Cardiac septum (tissue), 1 donor: ENCODE results near the gene METTL13. TPM values are rescaled to one million over a fixed set of nuclear protein-coding genes. Genes with fewer than 3 reads are reported as not detected.
"Not testable (repeated sequence)": the region's sequence is repeated elsewhere in the genome, so short reads cannot be mapped to it uniquely, and the experiment has no call there.

Source experiments
- DNase-seq: peaks from one replicate; pipeline ENCODE4 v3.0.0-alpha.2; 2020; ENCODE audit warnings: low spot score
- intact Hi-C: fragments of 100-400 bp; cut with DNase I; formaldehyde crosslinking; loops from one replicate; pipeline ENCODE4 v1.14.0; 2022
- total RNA-seq: library from RNA; stranded (reverse); fragmentation: NEBNext Ultra II Directional; extraction: Animal tissue kit (Norgen Biotek cat#: 25700); gene quantifications from one replicate; pipeline ENCODE4 v1.2.1, GENCODE V29; 2021
- donor health status: DM: no; HTN: no; CAD: no.

Gene METTL13
- total RNA-seq, 1 donor from 2014 or later = 14.4 TPM

DNA sequence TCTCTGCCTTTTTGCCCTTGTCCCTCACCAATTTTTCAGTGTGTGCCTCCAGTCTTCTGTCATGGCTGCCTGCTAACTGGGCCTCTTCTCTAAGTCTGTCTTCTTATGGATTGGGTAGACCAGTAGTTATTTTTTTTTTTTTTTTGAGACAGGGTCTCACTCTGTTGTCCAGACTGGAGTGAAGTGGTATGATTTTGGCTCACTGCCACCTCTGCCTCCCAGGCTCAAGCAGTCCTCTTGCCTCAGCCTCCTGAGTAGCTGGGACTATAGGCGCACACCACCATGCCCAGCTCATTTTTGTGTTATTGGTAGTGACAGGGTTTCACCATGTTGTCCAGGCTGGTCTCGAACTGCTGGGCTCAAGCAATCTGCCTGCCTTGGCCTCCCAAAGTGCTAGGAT lies 18.2 kb downstream of the METTL13 start:
- DNase-seq = not testable (repeated sequence)
- intact Hi-C loops = loop anchor here (10.0 kb wide), 1 partner anchor 625 kb away; the partner anchor contains the start of gene C1orf105

DNA sequence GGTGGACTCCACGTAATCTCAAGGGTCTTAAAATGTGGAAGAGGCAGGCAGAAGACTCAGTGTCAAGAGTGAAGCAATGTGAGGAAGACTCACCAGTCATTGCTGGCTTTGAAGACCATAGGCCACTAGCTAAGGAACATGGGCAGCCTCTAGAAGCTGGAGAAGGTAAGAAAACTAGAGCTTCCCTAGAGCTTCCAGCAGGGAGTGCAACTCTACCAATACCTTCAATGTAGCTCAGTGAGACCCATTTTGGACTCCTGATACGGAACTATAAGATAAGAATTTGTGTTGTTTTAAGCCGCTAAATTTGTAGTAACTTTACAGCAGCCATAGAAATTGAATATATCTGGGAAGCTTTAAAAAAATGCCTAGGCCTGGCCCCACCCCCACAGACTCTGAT lies 18.9 kb downstream of the METTL13 start:
- intact Hi-C loops = loop anchor here (10.0 kb wide), 1 partner anchor 624 kb away; the partner anchor contains the start of gene C1orf105
- DNase-seq = no peak

DNA sequence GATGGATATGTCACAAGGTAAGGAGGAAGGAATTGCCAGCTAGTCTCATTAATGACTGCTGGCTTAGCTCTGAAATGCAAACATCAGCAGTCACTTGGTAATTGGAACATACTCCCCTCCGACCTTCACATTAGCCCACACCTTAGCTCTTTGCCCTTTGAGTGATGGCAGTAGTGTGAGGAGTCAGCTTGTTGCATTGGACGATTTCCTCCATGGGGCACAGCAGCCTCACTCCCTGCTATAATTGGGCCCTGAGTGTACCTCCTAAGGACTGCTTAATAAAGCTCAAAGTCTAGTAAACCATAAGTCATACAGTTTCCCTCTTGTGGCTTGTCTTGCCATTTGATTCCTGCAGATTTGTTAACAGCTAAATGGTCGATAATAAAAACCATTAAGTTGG lies 19.4 kb downstream of the METTL13 start:
- intact Hi-C loops = loop anchor here (10.0 kb wide), 1 partner anchor 624 kb away; the partner anchor contains the start of gene C1orf105

DNA sequence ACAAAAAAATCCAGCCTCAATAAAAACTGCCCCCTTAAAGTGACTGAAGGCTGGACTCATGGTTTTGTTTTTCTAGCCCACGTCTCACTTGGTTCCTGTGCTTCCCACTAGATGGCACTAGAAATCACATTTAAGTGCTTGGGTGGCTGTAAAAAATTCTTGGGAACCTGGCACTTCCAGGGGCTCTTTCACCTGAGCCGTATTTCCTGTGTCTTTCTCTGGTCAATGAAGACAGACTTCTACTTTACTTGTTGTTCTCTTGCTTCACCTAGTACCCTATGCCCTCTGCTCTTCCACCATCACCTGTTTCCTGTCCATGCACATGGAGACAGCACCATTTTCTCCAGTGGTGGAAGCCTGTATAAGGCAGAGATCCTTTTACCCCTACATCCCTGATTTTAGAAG lies 20.0 kb downstream of the METTL13 start:
- intact Hi-C loops = loop anchor here (10.0 kb wide), 1 partner anchor 623 kb away; the partner anchor contains the start of gene C1orf105
- no peak for DNase-seq

More for the DNA sequence above, 19.4 kb downstream of the METTL13 start:
- no peak for DNase-seq

DNA sequence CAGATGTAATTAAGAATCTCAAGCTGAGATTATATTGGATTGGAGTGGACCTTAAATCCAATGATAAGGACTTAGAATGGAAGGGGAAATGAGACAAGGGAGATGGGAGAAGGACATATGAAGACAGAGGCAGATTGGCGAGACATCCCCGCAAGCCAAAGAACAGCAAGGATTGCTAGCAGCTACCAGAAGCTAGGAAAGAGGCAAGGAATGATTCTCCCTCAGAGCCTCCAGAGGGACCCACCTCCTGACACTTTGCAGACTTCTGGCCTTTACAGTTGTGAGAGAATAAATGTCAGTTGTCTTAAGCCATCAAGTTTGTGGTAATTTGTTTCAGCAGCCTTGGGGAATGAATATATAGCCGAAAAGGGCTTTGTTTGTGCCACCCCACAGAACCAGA lies 20.7 kb downstream of the METTL13 start:
- intact Hi-C loops = loop anchor here (1.0 to 10.0 kb wide), 2 partner anchors 181 to 623 kb away; partner anchors contain the start of gene C1orf105
- no peak for DNase-seq

DNA sequence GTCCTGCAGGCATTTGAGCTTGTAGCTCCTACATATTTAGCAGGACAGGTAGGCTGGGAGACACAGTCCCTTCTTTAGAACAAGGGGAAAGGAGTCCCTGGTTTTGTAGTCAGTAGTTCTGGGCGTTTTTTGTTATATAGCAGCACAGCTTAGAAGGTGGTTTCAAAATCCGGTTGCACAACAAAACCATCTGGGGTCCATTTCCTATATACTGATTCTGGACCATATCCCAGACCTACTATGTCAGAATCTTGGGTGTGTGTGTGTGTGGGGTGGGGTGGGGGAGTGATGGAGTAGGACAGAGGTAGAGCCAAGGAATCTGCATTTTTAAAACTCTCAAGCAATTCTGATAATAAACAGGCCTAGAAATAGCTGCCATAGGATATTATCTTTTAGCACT lies 21.6 kb downstream of the METTL13 start:
- DNase-seq = no peak
- intact Hi-C loops = loop anchor here (10.0 kb wide), 1 partner anchor 622 kb away; the partner anchor contains the start of gene C1orf105

DNA sequence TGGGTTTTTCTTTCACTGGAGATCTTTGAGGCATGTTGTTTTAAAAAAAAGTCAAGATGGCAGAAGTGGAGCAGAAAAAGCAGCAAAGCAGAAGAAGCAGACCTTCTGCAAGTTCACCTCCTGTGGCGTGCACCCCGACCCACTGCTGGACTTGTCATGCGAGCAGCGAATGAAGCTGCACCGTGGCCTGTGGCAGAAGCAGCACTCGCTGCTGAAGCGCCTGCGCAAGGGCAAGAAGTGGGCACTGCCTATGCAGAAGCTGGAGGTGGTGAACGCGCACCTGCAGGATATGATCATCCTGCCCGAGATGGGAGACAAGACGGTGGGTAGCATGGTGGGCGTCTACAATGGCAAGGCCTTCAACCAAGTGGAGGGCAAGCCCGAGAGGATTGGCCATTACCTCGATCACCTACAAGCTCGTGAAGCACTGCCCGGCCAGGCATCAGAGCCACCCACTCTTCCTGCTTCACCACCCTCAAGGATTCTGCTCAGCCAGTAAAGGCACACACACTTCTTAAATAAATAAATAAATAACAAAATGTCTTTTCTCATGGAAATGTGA lies 22.1 kb downstream of the METTL13 start:
- DNase-seq = no peak
- intact Hi-C loops = loop anchor here (10.0 kb wide), 1 partner anchor 621 kb away; the partner anchor contains the start of gene C1orf105

DNA sequence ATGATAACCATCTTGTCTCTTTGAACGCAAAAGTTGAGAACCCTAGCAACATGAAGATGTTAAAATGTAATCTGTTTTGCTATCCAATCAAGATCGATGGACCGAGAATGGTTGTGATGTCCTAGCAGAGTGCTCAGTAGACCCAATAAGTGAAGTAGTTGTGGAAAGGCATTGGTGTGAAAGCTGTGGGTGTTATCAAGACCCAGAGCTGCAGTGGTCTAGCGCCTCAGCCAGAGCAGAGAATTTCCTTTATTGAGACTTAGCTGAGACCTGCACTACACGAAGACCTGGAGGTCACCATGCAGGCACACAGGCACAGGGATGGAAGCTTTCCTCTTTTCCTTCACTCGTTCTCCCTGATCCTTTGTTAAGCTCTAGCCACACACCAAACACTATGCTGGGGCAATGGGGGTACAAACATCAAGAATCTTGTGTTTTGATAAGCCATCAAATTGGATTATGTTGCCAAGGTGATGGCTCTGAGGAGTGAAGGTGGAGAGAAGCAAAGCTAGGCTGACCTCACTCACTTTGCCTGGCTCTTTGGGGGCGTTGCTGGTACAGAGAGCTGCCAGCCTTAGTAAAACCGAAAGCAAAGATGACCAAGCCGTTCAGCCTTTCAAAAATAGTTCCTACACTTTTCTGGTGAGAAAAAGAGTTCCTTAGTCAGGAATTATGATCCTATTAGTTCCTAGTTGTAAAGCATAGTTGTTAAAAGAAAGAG lies 24.1 kb downstream of the METTL13 start:
- DNase-seq = no peak
- intact Hi-C loops = loop anchor here (10.0 kb wide), 1 partner anchor 619 kb away; the partner anchor contains the start of gene C1orf105

DNA sequence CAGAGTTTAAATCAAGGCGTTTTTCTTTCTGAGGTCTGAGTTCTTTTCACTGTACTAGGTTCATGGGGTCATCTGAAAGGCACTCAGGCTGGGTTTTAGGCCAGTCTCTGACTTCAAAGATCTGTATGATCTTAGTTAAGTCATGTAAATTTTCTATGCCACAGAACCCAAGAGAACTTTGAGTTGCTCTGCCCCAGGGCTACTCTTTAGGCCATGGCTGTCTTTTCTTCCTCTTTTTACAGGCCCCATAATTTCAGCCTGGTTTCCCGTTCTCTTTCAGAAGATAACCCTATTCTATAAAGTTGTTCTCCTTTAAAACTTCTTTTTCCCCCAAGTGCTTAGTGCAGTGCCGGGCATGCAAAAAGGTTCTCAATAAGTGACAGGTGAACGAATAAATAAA lies 26.1 kb downstream of the METTL13 start:
- DNase-seq = no peak
- intact Hi-C loops = loop anchor here (10.0 kb wide), 1 partner anchor 617 kb away; the partner anchor contains the start of gene C1orf105

DNA sequence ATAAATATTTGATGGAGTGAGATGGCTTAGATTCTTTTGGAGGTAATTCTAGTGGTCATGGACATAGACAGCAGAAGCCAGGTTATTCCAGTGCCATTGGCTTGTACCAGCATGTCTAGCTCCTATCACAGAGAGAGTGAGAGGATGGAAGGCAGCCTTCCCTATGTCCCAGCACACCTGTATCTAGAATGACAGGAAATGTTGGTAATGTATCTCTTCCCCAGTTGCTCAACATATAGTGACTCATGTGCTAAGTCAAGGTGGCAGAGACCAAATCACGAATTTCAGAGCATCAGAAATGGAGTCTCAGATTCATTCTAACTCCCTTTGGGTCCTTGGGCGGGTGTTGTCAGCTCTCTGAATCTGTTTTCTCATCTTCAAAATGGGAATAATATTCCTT lies 28.4 kb downstream of the METTL13 start:
- intact Hi-C loops = loop anchor here (10.0 kb wide), 1 partner anchor 615 kb away; the partner anchor contains the start of gene C1orf105
- DNase-seq = no peak

DNA sequence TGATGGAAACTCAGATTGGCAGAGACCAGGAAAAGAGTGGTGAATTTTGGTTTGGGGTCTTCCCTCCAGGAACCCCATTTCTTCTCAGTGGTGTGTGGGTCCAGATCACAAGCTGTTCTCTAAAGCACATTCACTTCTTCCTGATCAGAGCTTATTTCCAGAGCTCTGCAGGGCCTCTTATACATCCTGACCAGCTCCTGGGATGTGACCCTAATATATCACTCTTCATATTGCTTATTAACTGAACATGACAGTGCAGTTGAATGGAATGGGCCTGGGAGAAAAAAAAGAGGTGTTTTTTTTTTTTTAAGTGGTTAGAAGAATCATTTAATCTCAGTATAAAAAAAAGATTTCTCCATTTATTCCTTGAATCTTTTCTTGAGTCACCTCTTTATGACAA lies 30.2 kb downstream of the METTL13 start:
- intact Hi-C loops = no loop called here
- DNase-seq = no peak

DNA sequence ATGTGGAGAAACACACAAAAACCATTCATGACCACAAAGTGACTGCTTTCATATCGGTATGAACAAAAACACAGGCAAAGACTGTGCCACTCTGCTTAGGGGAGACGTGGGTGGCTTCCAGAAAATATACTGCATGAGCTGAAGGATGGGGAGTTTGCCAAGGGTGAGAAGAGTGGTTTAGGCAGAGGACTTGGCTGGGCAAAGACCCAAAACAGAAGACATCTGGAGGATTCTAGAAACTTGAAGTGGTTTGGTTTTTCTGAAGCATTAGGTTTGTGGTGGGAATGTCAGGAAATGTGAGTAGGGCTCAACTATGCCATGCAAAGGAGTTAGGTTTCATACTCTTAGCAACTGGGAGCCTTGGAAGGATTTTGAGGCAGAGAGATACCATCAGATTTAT lies 33.2 kb downstream of the METTL13 start:
- DNase-seq = no peak
- intact Hi-C loops = no loop called here

DNA sequence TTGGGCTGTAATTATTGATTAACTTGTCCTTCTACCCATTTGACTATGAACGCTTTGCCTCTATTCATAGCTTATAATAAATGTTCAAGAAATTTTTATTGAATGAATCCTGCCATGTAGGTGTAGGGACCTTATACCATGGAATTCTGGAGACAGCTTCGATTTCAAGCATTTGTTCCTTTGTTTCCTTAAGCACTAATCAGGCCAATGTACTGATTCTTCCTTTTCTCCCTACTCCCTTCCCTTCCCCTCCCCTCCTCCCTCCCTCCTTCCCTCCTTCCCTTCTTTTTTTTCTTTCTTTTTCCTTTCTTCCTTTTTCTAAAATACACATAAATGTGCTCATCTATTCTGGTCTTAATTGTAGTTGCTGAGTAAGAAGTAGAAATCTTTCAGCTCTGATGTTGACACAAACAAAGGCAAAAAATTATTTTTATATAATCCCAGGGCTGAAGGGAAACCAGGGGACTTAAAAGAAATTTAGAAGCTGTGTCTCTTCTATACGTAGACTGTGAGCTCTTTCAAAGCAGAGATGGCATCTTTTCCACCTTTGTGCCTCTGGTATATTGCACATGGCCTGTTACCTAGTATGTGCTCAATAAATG lies 34.9 kb downstream of the METTL13 start:
- no peak for DNase-seq
- intact Hi-C loops = no loop called here

DNA sequence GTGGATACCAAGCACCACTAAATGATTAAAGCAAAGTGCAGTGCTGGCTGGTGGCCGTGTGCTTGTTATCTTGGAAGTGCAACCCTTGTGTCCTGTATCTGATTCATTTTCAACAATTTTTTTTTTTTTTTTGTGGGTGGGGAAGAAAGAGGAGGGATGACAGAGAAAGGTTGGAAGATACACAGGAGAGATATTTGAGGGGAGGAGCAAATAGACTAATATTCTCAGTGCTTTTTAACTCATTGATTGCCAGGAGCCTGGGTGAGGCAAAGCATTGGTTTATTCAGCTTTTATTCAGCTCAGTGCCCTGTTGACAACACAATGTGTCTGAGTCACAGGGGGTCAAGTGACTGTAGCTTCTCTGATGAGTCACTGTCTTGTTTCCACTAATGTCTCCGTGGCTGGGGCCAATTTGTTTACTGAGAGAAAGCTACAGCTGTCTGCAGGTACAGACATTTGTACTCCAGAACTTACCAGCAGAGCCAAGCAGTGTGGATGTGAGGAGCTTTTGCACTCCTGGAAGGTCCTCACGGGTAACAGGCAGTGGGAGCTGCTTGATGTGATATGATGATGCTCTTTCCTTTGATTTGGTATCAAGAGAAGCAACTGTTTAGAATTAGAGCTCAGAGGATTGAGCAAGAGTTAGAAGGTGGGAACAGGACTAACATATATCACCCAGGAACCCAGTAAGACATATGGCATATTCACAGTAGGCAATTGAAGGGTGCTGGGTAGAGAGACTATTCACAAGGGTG lies 36.2 kb downstream of the METTL13 start:
- DNase-seq = no peak
- intact Hi-C loops = no loop called here

DNA sequence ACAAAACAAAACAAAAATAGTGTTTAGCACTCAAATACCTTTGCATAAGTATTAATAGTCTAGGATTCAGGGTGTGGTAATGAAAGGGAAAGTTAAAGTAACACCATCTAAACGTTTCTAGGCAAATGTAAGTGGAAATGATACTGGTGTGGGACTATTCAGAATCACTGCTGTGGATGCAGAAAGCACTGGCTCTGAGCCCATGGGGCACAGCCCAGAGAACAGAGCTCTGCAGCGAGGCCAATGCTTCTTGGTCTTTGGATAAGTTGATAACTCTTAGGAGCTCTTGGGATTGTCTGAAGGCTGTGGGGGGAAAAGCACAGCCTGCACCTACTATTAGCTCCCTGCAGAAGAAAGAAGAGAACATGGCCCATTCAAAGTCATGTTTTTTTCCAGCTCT lies 38.5 kb downstream of the METTL13 start:
- intact Hi-C loops = no loop called here
- DNase-seq = no peak

DNA sequence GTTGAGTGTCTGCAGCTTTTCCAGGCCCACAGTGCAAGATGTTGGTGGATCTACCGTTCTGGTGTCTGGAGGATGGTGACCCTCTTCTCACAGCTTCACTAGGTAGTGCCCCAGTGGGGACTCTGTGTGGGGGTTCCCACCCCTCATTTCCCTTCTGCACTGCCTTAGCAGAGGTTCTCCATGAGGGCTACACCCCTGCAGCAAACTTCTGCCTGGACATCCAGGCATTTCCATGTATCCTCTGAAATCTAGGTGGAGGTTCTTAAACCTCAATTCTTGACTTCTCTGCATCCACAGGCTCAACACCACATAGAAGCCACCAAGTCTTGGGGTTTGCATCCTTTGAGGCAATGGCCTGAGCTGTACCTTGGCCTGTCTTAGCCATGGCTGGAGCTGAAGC lies 45.5 kb downstream of the METTL13 start:
- no peak for DNase-seq
- intact Hi-C loops = no loop called here

DNA sequence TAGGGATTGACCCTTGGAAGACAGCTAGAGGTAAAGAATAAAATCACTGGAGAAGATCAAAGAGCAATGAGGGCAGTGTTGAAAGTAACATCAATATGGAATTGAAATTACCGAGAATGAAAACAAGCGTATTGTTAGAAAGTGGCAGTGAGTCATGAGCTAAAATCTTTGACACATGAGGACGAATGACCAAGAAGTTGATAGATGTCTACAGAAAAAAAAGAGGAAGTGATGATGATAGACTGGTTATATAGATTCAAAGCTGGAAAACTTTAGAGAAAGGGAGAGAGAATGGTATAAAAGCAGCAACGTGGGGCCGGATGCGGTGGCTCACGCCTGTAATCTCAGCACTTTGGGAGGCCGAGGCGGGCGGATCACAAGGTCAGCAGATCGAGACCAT lies 47.3 kb downstream of the METTL13 start:
- intact Hi-C loops = no loop called here
- no peak for DNase-seq

DNA sequence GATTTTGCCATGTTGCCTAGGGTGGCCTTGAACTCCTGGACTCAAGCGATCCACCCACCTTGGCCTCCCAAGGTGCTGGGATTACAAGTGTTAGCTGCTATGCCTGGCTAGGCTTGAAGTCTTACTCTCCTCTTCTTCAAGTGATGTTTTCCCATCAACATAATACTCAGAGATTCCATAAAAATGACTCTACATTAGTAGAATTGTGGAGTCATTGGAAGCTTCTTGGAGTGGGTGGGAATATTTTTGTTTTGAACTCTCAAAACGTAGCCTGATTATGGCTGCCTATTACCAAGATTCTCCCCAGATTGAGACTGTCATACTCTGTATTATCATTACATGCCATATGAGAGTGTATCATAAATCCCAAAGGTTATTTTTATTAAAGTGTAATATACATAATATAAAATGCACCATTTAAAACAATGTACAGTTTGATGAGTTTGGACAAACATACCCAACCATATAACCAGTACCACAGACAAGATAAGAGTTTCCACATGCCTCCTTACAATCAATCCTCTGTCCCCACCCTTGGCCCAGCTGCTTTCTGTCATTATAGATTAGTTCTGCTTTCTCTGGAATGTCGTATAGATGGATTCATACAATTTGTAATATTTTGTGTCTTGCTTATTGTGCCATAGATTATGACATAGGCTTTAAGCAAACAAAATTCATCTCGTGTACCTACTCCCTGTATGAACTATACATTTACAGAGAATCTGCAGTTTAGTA lies 51.8 kb downstream of the METTL13 start:
- intact Hi-C loops = no loop called here
- no peak for DNase-seq

DNA sequence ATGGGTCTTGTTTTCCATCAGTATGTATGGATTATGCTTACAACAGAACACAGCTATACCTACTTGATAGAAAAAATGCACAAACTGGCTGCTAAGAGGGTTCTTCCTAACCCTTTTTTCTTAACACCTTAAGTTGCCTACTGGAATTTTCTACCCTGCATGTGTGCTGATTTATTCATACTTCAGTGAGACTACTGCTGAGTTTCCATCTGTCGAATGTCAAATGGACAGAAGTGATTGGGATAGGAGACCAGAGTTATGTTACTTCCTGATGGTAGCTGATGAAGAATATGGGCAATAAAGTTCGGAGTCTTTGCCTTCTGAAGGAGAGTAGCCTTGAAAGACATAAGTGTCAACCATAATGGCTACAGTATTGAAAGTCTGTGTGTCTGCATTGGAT lies 53.4 kb downstream of the METTL13 start:
- intact Hi-C loops = no loop called here
- no peak for DNase-seq
